Measurements from ENCODE around the gene CACNA1C.

DNA sequence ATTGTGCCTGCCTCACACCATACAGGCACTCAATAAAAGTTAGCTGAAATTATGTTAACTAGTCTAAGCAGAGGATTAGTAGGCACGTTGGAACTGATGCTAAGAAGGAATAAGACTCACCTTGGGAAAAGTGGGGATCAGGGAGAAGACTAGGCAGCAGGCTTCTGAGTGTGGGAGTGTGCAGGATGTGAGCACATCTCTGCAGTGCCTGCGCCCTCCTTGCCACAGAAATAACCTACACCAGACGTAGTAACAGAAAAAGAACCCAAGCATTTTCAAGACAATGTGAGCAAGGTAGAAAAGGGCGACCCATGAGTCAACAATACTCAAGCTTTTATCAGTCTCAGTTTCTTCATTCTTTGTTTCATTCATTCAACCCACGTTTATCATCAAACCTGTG lies 113.9 kb downstream of the CACNA1C start:
- TF ChIP-seq POLR2A (IDR thresholded peaks at IDR 0.05) = no peak
- TF ChIP-seq CTCF (IDR thresholded peaks at IDR 0.05) = no peak
- TF ChIP-seq EP300 (IDR thresholded peaks at IDR 0.05) = no peak
- TF ChIP-seq POLR2AphosphoS5 (IDR thresholded peaks at IDR 0.05) = no peak

Measured in suprapubic skin (tissue), 4 donors.